Measurements from ENCODE around the gene RSRP1. TPM values are rescaled to one million over a fixed set of nuclear protein-coding genes. Genes with fewer than 3 reads are reported as not detected.
"Not testable (repeated sequence)": the region's sequence is repeated elsewhere in the genome, so short reads cannot be mapped to it uniquely, and the experiment has no call there.

The RSRP1 gene, protein sequence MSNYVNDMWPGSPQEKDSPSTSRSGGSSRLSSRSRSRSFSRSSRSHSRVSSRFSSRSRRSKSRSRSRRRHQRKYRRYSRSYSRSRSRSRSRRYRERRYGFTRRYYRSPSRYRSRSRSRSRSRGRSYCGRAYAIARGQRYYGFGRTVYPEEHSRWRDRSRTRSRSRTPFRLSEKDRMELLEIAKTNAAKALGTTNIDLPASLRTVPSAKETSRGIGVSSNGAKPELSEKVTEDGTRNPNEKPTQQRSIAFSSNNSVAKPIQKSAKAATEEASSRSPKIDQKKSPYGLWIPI
- total RNA-seq (10 to 100 TPM; 21.1 to 47.3 (median 27.7) TPM), polyA plus RNA-seq (100 to 1,000 TPM in 1 of 2 donors, 10 to 100 TPM in 1; 33.1 to 455 TPM)
- long read RNA-seq, donor 1, transcript RSRP1-207 (4 exons, 2,941 nt) = major isoform, 5 of 25 reads
- long read RNA-seq, donor 1, partial matches to known transcripts = 2 of 25 reads
- long read RNA-seq, donor 1, other reads (novel, unspliced or antisense) = 14 of 25 reads
- long read RNA-seq, donor 2, partial matches to known transcripts = 3 of 22 reads
- long read RNA-seq, donor 2, other reads (novel, unspliced or antisense) = 16 of 22 reads
- long read RNA-seq, donor 3 = 0 reads

DNA sequence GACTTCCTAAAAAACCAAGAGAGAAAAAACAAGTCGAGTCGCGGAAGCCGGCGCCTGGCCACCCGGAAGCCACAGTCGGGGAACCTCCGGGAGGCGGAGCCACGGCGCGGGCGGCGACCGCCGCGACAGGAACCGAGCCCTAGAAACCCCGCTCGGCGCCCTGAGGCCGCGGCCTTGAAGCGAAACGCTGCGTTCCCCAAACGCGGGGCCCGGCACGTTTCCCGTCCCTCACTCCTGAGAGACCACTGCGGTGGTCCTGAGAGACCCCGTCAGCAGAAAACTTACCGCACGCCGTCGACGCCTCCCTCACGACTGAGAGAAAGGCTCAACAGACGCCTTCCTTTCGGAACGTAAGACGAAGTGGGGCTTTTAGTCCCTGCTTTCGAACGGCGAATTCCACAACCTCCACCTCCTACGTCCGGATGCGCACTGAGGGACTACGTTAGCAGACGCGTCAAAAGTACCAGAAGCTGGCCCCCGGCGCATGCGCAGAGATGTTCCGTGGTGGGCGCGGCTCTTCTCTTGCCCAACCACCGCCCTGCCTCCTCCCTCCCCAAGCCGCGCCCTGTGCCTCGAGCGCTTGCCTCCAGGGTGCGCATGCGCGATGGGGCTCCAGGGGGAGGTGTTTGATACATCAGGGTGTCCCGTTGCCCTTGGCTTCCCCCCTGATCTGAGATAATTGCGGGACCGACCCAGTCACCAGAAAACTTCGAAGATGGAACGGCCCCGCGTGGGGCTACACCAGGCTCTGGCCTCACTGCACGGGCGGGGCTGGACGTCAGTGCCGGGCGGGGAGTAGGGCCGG is at the start of gene RSRP1:
Gene RSRP1 (minus strand): TSS at position 431 of the 805 bp plus-strand sequence. CDS start 491 bp downstream, outside the sequence.
- DNase-seq (peak; percentile 100), ATAC-seq (peak; percentile 94 to 98 (median 96))
- Histone ChIP-seq H3K27ac (peak within 1 kb of the TSS; percentile 97 to 100 (median 99)), H3K36me3 (peaks cover 0 to 44% (median 34%) of the 10 kb centered on the region in 9 donors), H3K27me3 (no peaks in the 10 kb centered on the region), H3K4me3 (peak within 1 kb of the TSS; percentile 76 to 96 (median 85)), H3K9me3 (no peaks in the 10 kb centered on the region), H3K4me1 (peaks cover 2 to 45% (median 34%) of the 10 kb centered on the region in 9 donors)
- 0% methylated on average over 79 of the region's 79 CpGs for WGBS, 2 donors
- TF ChIP-seq, protein P1, sequence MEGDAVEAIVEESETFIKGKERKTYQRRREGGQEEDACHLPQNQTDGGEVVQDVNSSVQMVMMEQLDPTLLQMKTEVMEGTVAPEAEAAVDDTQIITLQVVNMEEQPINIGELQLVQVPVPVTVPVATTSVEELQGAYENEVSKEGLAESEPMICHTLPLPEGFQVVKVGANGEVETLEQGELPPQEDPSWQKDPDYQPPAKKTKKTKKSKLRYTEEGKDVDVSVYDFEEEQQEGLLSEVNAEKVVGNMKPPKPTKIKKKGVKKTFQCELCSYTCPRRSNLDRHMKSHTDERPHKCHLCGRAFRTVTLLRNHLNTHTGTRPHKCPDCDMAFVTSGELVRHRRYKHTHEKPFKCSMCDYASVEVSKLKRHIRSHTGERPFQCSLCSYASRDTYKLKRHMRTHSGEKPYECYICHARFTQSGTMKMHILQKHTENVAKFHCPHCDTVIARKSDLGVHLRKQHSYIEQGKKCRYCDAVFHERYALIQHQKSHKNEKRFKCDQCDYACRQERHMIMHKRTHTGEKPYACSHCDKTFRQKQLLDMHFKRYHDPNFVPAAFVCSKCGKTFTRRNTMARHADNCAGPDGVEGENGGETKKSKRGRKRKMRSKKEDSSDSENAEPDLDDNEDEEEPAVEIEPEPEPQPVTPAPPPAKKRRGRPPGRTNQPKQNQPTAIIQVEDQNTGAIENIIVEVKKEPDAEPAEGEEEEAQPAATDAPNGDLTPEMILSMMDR (IDR thresholded peaks at IDR 0.05) = peak in 1 of 9 donors; percentile 17
- intact Hi-C loops (cut with DNase I) = loop anchor here in 2 of 10 donors (5.0 to 10.0 kb wide), 3 partner anchors 90 to 568 kb away; partner anchors contain the start of genes MTFR1L (in 1 of the 2) and TMEM50A (in 1 of the 2)

DNA sequence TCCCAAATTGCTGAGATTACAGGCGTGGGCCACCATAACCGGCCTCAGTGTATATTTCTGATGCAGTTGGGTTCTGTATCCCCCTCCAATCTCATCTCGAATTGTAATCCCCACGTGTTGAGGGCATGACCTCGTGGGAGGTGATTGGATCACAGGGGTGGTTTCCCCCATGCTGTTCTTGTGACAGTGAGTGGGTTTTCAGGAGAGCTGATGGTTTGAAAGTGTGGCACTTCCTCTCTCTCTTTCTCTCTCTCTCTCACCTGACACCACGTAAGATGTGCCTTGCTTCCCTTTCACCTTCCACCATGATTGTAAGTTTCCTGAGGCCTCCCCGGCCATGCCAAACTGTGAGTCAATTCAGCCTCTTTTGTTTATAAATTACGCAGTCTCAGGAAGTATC is 49.2 kb upstream of the RSRP1 start:
- H3K9me3 ChIP-seq; H3K4me1 ChIP-seq; H3K4me3 ChIP-seq; ATAC-seq; DNase-seq; H3K27me3 ChIP-seq; H3K36me3 ChIP-seq; H3K27ac ChIP-seq; intact Hi-C loops (cut with DNase I): not testable (repeated sequence)
- WGBS, 2 donors = 59 to 68% methylated on average over 6 of the region's 8 CpGs

DNA sequence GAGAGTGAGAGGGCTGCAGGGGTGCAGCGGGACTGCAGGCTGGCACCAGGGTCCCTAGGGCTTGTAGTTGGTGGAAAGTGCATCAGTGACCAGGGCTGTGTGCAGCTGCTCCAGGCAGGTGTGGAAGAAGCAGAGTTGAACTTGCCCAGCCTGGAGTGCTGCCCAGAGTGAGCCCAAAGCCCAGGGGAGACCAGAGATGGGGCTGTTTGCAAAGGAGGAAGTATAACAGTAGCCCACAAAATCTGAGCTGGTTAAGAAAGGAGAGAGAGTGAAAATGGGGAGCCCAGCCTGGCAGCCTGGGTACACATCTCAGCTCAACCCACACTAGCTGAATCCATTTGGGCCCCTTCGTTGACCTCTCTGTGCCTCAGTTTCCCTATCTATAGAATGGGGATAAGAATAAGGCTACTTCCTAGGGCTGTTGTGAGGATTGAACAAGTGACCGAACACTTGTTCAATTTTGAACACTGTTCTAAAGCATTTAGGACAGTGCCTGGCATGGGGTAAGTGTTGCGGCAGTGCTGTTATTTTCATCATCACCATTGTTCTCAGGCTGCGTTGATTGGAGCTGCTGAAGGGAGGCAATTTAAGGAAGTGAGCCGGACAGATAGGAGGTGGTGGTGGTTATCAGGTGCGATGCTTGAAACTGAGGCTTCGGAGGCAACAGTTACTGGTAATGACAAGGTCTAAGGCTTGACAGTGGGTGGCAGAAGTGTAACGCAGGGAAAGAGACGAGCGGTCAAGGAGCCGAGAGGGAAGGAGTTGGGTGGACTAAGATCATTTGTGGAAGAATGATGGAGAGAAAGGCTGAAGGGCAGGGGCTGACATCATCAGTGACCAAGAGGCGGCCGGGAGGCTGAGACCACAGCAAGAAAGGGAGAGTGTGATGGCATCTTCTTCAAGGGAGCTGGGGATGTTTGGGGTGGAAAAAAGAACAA is 47.9 kb upstream of the RSRP1 start:
- H3K36me3 ChIP-seq; H3K4me1 ChIP-seq; H3K27me3 ChIP-seq; H3K27ac ChIP-seq; H3K9me3 ChIP-seq; DNase-seq; intact Hi-C loops (cut with DNase I); H3K4me3 ChIP-seq: not testable (repeated sequence)
- 71 to 74% methylated on average over 5 of the region's 14 CpGs for WGBS, 2 donors
- peak in 3 of 8 donors; percentile 44 to 69 (median 62) for ATAC-seq

DNA sequence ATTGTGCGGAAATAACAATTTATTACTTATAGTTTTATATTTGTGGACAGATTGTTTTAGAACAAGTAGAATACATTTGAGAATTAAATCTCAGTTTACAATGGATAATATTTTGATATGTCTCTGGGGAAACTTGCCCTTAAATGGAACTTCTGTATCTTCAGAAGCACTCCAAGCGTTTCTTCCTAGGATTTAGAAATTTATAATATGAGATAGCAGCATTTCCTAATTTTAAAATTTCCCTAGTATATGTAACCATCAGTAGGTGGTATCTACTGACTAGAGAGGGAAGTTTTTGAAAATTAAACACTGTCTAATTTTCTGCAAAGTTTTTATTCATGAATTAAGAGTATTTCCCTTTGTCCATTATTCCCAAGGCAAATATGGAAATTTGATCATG is 46.2 kb upstream of the RSRP1 start:
- H3K27me3 ChIP-seq; intact Hi-C loops (cut with DNase I); ATAC-seq; H3K4me1 ChIP-seq; H3K36me3 ChIP-seq; H3K4me3 ChIP-seq; H3K9me3 ChIP-seq; H3K27ac ChIP-seq; DNase-seq: not testable (repeated sequence)
- WGBS, 2 donors = 88 to 92% methylated on average over 2 of the region's 2 CpGs

DNA sequence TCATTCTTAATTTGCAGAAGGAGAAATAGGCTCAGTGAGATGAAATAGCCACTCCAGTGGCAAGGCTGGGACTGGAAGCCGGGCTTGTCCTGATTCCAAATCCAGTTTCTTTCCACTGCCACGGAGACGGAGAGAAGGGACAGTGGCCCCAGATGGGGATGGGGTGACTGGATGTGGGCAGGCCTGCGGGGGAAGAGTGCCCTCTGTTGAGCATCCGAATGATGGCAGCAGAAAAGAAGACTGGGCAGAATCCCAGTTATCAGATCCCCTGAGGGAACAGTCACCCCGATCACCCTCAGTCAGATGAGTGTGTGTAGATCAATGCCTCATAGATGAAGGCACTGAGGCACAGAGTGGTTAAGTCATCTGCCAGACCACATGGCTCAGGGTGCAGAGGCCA is 42.8 kb upstream of the RSRP1 start:
- H3K4me3 ChIP-seq; H3K36me3 ChIP-seq; intact Hi-C loops (cut with DNase I); H3K4me1 ChIP-seq; H3K27me3 ChIP-seq; H3K27ac ChIP-seq; DNase-seq; H3K9me3 ChIP-seq: not testable (repeated sequence)
- ATAC-seq = peak in 3 of 8 donors; percentile 33 to 56 (median 53)
- WGBS, 2 donors = 26 to 32% methylated on average over 4 to 5 of the region's 6 CpGs
- TF ChIP-seq, protein P1 (IDR thresholded peaks at IDR 0.05) = peak in 1 of 9 donors; percentile 8

DNA sequence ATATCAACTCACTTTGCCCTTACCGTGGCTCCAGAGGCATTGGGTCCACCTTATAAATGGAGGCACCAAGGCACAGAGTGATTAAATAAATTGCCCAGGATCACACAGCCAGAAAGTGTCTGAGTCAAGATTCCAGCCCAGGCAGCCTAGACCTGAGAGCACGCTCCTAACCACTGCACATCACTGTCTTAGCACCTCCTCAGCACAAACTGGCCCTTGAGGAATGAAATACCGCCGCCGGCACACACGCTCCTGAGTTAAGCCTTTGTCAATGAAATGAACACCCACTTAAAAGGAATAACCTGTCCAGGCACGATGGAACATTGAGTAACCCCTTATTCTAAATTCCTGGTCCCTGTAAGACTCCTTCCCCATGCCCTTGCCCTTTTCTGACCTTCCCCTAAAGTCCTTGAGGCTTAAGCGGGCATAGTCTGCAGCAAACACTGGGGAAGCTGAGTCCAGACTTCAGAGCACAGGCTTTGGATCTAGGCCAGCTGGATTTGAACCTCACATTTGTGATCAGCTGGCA is 41.4 kb upstream of the RSRP1 start:
- H3K4me1 ChIP-seq, H3K4me3 ChIP-seq, ATAC-seq, DNase-seq, H3K27me3 ChIP-seq, H3K36me3 ChIP-seq, H3K9me3 ChIP-seq, H3K27ac ChIP-seq: not testable (repeated sequence)
- WGBS, 2 donors = 78 to 95% methylated on average over 2 to 3 of the region's 8 CpGs
- intact Hi-C loops (cut with DNase I) = loop anchor here in 2 of 10 donors (5.0 to 10.0 kb wide), 2 partner anchors 124 to 206 kb away; no protein-coding TSS in a partner anchor

DNA sequence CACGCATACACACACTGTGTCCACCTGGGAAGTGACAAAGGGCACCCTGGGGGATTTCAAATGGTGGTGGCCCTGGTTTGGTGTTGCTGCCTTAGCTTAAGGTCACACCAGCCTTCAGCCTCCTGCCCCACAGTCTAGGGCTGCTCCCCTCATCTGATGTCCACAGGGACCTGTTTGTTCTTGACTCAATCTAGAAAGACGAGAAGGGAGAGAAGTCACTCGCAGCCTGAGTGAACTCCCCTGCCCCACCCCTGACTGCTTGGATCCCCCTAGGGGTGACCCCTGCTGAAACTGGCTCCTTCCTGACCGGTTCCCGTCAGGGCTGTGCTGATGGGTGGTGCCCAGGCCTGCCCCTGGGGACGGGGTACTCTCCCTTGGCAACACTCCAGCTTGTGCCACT is 39.9 kb upstream of the RSRP1 start:
- intact Hi-C loops (cut with DNase I) = loop anchor here in 2 of 10 donors (5.0 to 10.0 kb wide), 2 partner anchors 125 to 208 kb away; no protein-coding TSS in a partner anchor
- not testable (repeated sequence) for H3K36me3 ChIP-seq, H3K27me3 ChIP-seq, H3K4me3 ChIP-seq, H3K9me3 ChIP-seq, H3K27ac ChIP-seq, DNase-seq, H3K4me1 ChIP-seq
- peak in 2 of 8 donors; percentile 17 to 31 for ATAC-seq
- WGBS, 2 donors = 74 to 81% methylated on average over 3 of the region's 6 CpGs

All from heart right ventricle (tissue), 16 donors.